Measurements from ENCODE around the gene S1PR4. TPM values are rescaled to one million over a fixed set of nuclear protein-coding genes. Genes with fewer than 3 reads are reported as not detected.

The S1PR4 gene
- total and polyA plus RNA-seq, 7 experiments from 2014 or later = 61.0 to 589 (median 213) TPM

GRCh38 chr19:3135961-3136683 lies 42.4 kb upstream of the S1PR4 start, which contains the start of gene GNA15:
TSS of gene GNA15 (plus strand) at chr19:3136033. CDS start at chr19:3136451, 418 bp downstream.
- Mint-ChIP-seq H3K27ac (peak within 1 kb of the TSS in 2 of 9 donors; percentile 74 to 85), H3K36me3 (peaks cover 0 to 26% (median 0%) of the 10 kb centered on the region in 5 donors), H3K4me1 (peaks cover 12 to 55% (median 16%) of the 10 kb centered on the region in 7 donors), H3K4me3 (peak within 1 kb of the TSS in 7 of 10 donors; percentile 3 to 95 (median 48)), H3K9me3 (peaks cover 0 to 8% (median 5%) of the 10 kb centered on the region in 11 donors), H3K27me3 (peaks cover 0 to 23% (median 0%) of the 10 kb centered on the region in 5 donors)
- Histone ChIP-seq H3K27me3 (ENCODE audit: control insufficient read depth in 2 of 2, insufficient read depth in 2 of 2, low read length in 2 of 2) (peaks cover 0 to 6% of the 10 kb centered on the region in 2 donors), H3K4me1 (ENCODE audit: control insufficient read depth in 2 of 2, insufficient read depth in 2 of 2, low read length in 2 of 2) (peaks cover 8 to 11% of the 10 kb centered on the region in 2 donors), H3K36me3 (ENCODE audit: control insufficient read depth in 2 of 3, insufficient read depth in 3 of 3, low read length in 3 of 3) (no peaks in the 10 kb centered on the region), H3K27ac (ENCODE audit: low read depth, low read length) (no peak within 1 kb of the TSS), H3K4me3 (ENCODE audit: low read length) (no peak within 1 kb of the TSS), H3K9me3 (ENCODE audit: control insufficient read depth in 2 of 3, low read length in 3 of 3) (no peaks in the 10 kb centered on the region)
- ChIA-PET CTCF (no interaction called here), POLR2A (no interaction called here)
- intact Hi-C loops (cut with micrococcal nuclease) = loop anchor here in 1 of 2 donors (2.0 kb wide), 1 partner anchor 43 kb away; the partner anchor contains the start of gene S1PR4
- peak in 1 of 9 donors; percentile 67 for DNase-seq
- ATAC-seq = peak; percentile 66

GRCh38 chr19:3136684-3137055 lies 41.9 kb upstream of the S1PR4 start:
- peaks cover 0 to 8% (median 5%) of the 10 kb centered on the region in 11 donors for H3K9me3 Mint-ChIP-seq
- ChIA-PET POLR2A (no interaction called here), CTCF (interaction anchor here (0.6 kb wide), 1 partner anchor 8 kb away, joined by 4 read pairs; no protein-coding TSS in a partner anchor)
- H3K27me3 Mint-ChIP-seq = peaks cover 0 to 23% (median 0%) of the 10 kb centered on the region in 5 donors
- peaks cover 8 to 11% of the 10 kb centered on the region in 2 donors for H3K4me1 ChIP-seq (ENCODE audit: control insufficient read depth in 2 of 2, insufficient read depth in 2 of 2, low read length in 2 of 2)
- DNase-seq (no peak), ATAC-seq (no peak)
- H3K27me3 ChIP-seq (ENCODE audit: control insufficient read depth in 2 of 2, insufficient read depth in 2 of 2, low read length in 2 of 2) = peaks cover 0 to 6% of the 10 kb centered on the region in 2 donors
- no peak overlapping the region for H3K27ac ChIP-seq (ENCODE audit: low read depth, low read length)
- intact Hi-C loops (cut with micrococcal nuclease) = loop anchor here in 1 of 2 donors (2.0 kb wide), 1 partner anchor 42 kb away; the partner anchor contains the start of gene S1PR4
- H3K4me3 Mint-ChIP-seq = peak overlapping the region in 6 of 10 donors; percentile 3 to 95 (median 45)
- no peaks in the 10 kb centered on the region for H3K36me3 ChIP-seq (ENCODE audit: control insufficient read depth in 2 of 3, insufficient read depth in 3 of 3, low read length in 3 of 3)
- peaks cover 12 to 55% (median 14%) of the 10 kb centered on the region in 7 donors for H3K4me1 Mint-ChIP-seq
- H3K36me3 Mint-ChIP-seq = peaks cover 0 to 26% (median 0%) of the 10 kb centered on the region in 5 donors
- H3K4me3 ChIP-seq (ENCODE audit: low read length) = no peak overlapping the region
- no peaks in the 10 kb centered on the region for H3K9me3 ChIP-seq (ENCODE audit: control insufficient read depth in 2 of 3, low read length in 3 of 3)
- peak overlapping the region in 2 of 9 donors; percentile 74 to 85 for H3K27ac Mint-ChIP-seq

- peaks cover 0 to 8% (median 5%) of the 10 kb centered on the region in 11 donors for H3K9me3 Mint-ChIP-seq
- peak overlapping the region in 6 of 10 donors; percentile 3 to 95 (median 45) for H3K4me3 Mint-ChIP-seq
- Histone ChIP-seq H3K9me3 (ENCODE audit: control insufficient read depth in 2 of 3, low read length in 3 of 3) (no peaks in the 10 kb centered on the region), H3K4me1 (ENCODE audit: control insufficient read depth in 2 of 2, insufficient read depth in 2 of 2, low read length in 2 of 2) (peaks cover 8 to 11% of the 10 kb centered on the region in 2 donors), H3K36me3 (ENCODE audit: control insufficient read depth in 2 of 3, insufficient read depth in 3 of 3, low read length in 3 of 3) (no peaks in the 10 kb centered on the region), H3K27me3 (ENCODE audit: control insufficient read depth in 2 of 2, insufficient read depth in 2 of 2, low read length in 2 of 2) (peaks cover 0 to 6% of the 10 kb centered on the region in 2 donors), H3K4me3 (ENCODE audit: low read length) (no peak overlapping the region), H3K27ac (ENCODE audit: low read depth, low read length) (no peak overlapping the region)
- peaks cover 13 to 59% (median 15%) of the 10 kb centered on the region in 7 donors for H3K4me1 Mint-ChIP-seq
- ATAC-seq (no peak), DNase-seq (no peak)
- peak overlapping the region in 2 of 9 donors; percentile 74 to 85 for H3K27ac Mint-ChIP-seq
- intact Hi-C loops (cut with micrococcal nuclease) = loop anchor here in 1 of 2 donors (2.0 kb wide), 1 partner anchor 42 kb away; the partner anchor contains the start of gene S1PR4
- ChIA-PET CTCF (interaction anchor here (0.6 kb wide), 1 partner anchor 9 kb away, joined by 4 read pairs; no protein-coding TSS in a partner anchor), POLR2A (no interaction called here)
- H3K27me3 Mint-ChIP-seq = peaks cover 0 to 23% (median 0%) of the 10 kb centered on the region in 5 donors
- peaks cover 0 to 26% (median 0%) of the 10 kb centered on the region in 5 donors for H3K36me3 Mint-ChIP-seq
These were observed 41.5 kb upstream of the S1PR4 start for GRCh38 chr19:3137119-3137518.

- peaks cover 0 to 18% (median 0%) of the 10 kb centered on the region in 5 donors for H3K27me3 Mint-ChIP-seq
- DNase-seq = no peak
- Histone ChIP-seq H3K27ac (ENCODE audit: low read depth, low read length) (no peak overlapping the region), H3K4me3 (ENCODE audit: low read length) (no peak overlapping the region), H3K4me1 (ENCODE audit: control insufficient read depth in 2 of 2, insufficient read depth in 2 of 2, low read length in 2 of 2) (peaks cover 5 to 8% of the 10 kb centered on the region in 2 donors), H3K36me3 (ENCODE audit: control insufficient read depth in 2 of 3, insufficient read depth in 3 of 3, low read length in 3 of 3) (no peaks in the 10 kb centered on the region), H3K27me3 (ENCODE audit: control insufficient read depth in 2 of 2, insufficient read depth in 2 of 2, low read length in 2 of 2) (peaks cover 0 to 6% of the 10 kb centered on the region in 2 donors), H3K9me3 (ENCODE audit: control insufficient read depth in 2 of 3, low read length in 3 of 3) (no peaks in the 10 kb centered on the region)
- ATAC-seq = no peak
- peaks cover 0 to 30% (median 0%) of the 10 kb centered on the region in 5 donors for H3K36me3 Mint-ChIP-seq
- intact Hi-C loops (cut with micrococcal nuclease) = no loop called here
- peaks cover 0 to 8% (median 5%) of the 10 kb centered on the region in 11 donors for H3K9me3 Mint-ChIP-seq
- ChIA-PET CTCF (interaction anchor here (0.7 to 1.6 kb wide), 3 partner anchors 11 to 188 kb away, joined by 3 to 4 read pairs (median 3); no protein-coding TSS in a partner anchor), POLR2A (interaction anchor here (1.1 to 1.7 kb wide), 2 partner anchors 10 to 64 kb away, joined by 4 to 8 read pairs; no protein-coding TSS in a partner anchor)
- H3K4me1 Mint-ChIP-seq = peaks cover 9 to 60% (median 13%) of the 10 kb centered on the region in 7 donors
- H3K4me3 Mint-ChIP-seq = peak overlapping the region in 1 of 10 donors; percentile 68
- H3K27ac Mint-ChIP-seq = no peak overlapping the region
These were observed 40.3 kb upstream of the S1PR4 start for GRCh38 chr19:3138268-3138667.

GRCh38 chr19:3140667-3141038 lies 37.9 kb upstream of the S1PR4 start:
- intact Hi-C loops (cut with micrococcal nuclease) = no loop called here
- H3K27me3 Mint-ChIP-seq = peaks cover 0 to 11% (median 0%) of the 10 kb centered on the region in 5 donors

GRCh38 chr19:3142292-3142670 lies 36.3 kb upstream of the S1PR4 start:
- Histone ChIP-seq H3K36me3 (ENCODE audit: control insufficient read depth in 2 of 3, insufficient read depth in 3 of 3, low read length in 3 of 3) (no peaks in the 10 kb centered on the region), H3K27me3 (ENCODE audit: control insufficient read depth in 2 of 2, insufficient read depth in 2 of 2, low read length in 2 of 2) (no peaks in the 10 kb centered on the region), H3K4me3 (ENCODE audit: low read length) (no peak overlapping the region), H3K9me3 (ENCODE audit: control insufficient read depth in 2 of 3, low read length in 3 of 3) (no peaks in the 10 kb centered on the region), H3K27ac (ENCODE audit: low read depth, low read length) (no peak overlapping the region), H3K4me1 (ENCODE audit: control insufficient read depth in 2 of 2, insufficient read depth in 2 of 2, low read length in 2 of 2) (no peaks in the 10 kb centered on the region)
- Mint-ChIP-seq H3K4me1 (peaks cover 0 to 50% (median 6%) of the 10 kb centered on the region in 7 donors), H3K27ac (peak overlapping the region in 4 of 9 donors; percentile 19 to 81 (median 58)), H3K36me3 (peaks cover 0 to 31% (median 0%) of the 10 kb centered on the region in 5 donors), H3K4me3 (peak overlapping the region in 1 of 10 donors; percentile 55), H3K9me3 (peaks cover 0 to 8% (median 5%) of the 10 kb centered on the region in 11 donors), H3K27me3 (peaks cover 0 to 5% (median 0%) of the 10 kb centered on the region in 5 donors)
- intact Hi-C loops (cut with micrococcal nuclease) = no loop called here
- DNase-seq (peak in 1 of 9 donors; percentile 49), ATAC-seq (peak; percentile 64)
- CTCF ChIA-PET = interaction anchor here (0.6 to 3.3 kb wide), 2 partner anchors 13 to 103 kb away, joined by 3 to 10 read pairs; no protein-coding TSS in a partner anchor
- POLR2A ChIA-PET = interaction anchor here (0.6 kb wide), 1 partner anchor 907 kb away, joined by 3 read pairs; no protein-coding TSS in a partner anchor

More at GRCh38 chr19:3140667-3141038, 37.9 kb upstream of the S1PR4 start:
- ChIA-PET CTCF (interaction anchor here (0.8 to 3.3 kb wide), 3 partner anchors 11 to 37 kb away, joined by 4 to 10 read pairs (median 5); no protein-coding TSS in a partner anchor), POLR2A (interaction anchor here (1.1 kb wide), 1 partner anchor 15 kb away, joined by 3 read pairs; no protein-coding TSS in a partner anchor)
- Histone ChIP-seq H3K9me3 (ENCODE audit: control insufficient read depth in 2 of 3, low read length in 3 of 3) (no peaks in the 10 kb centered on the region), H3K4me1 (ENCODE audit: control insufficient read depth in 2 of 2, insufficient read depth in 2 of 2, low read length in 2 of 2) (peaks cover 0 to 8% of the 10 kb centered on the region in 2 donors), H3K27ac (ENCODE audit: low read depth, low read length) (no peak overlapping the region), H3K27me3 (ENCODE audit: control insufficient read depth in 2 of 2, insufficient read depth in 2 of 2, low read length in 2 of 2) (peaks cover 0 to 6% of the 10 kb centered on the region in 2 donors), H3K36me3 (ENCODE audit: control insufficient read depth in 2 of 3, insufficient read depth in 3 of 3, low read length in 3 of 3) (no peaks in the 10 kb centered on the region), H3K4me3 (ENCODE audit: low read length) (no peak overlapping the region)
- peaks cover 0 to 8% (median 5%) of the 10 kb centered on the region in 11 donors for H3K9me3 Mint-ChIP-seq
- H3K4me1 Mint-ChIP-seq = peaks cover 4 to 44% (median 6%) of the 10 kb centered on the region in 7 donors
- DNase-seq (no peak), ATAC-seq (no peak)
- H3K4me3 Mint-ChIP-seq = peak overlapping the region in 1 of 10 donors; percentile 70
- H3K27ac Mint-ChIP-seq = peak overlapping the region in 1 of 9 donors; percentile 68
- peaks cover 0 to 31% (median 0%) of the 10 kb centered on the region in 5 donors for H3K36me3 Mint-ChIP-seq

Measured in naive thymus-derived CD4-positive, alpha-beta T cell (primary cell).